ENCODE data around the gene ARGLU1. TPM values are rescaled to one million over a fixed set of nuclear protein-coding genes. Genes with fewer than 3 reads are reported as not detected.

The ARGLU1 gene
- total and polyA plus RNA-seq, 9 of the 15 experiments (the other 6 are each of a cell fraction or from before 2014, with no cell fraction given), result 19.3 to 99.9 (median 49.3) TPM

DNA sequence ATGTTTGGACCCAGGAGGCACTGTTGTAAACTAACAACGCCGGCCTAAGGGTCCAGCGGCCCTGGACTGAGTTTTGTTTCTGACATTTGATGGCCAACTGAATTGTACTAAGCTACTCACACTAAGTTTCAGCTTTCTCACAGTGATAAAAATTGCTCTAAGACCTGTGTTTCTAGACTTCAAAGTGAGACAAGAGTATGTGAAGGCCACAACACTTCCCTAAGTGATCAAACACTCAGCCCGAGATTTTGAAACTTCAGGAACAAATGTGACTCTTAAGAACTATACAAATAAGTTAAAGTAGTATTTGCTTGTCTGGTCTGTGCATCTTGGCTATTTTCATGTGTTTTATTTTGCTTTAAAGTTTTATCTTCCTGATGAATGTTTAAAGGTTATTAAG lies 62.6 kb downstream of the ARGLU1 start:
- POLR2A ChIA-PET, result no interaction called here
- Histone ChIP-seq H3K27ac (ENCODE audit: extremely low read depth, low read depth, low read length) (no peak overlapping the region), H3K79me2 (ENCODE audit: control insufficient read depth, insufficient read depth, low read length) (no peaks in the 10 kb centered on the region), H3K4me3 (no peak overlapping the region), H3K9me3 (replicated peaks; ENCODE audit: control insufficient read depth, insufficient read depth, low read depth, low read length) (no peaks in the 10 kb centered on the region), H3K9ac (ENCODE audit: insufficient read depth in 1 of 2, low read depth in 2 of 2, low read length in 2 of 2) (no peak overlapping the region), H2AFZ (ENCODE audit: low read depth, low read length) (no peak overlapping the region), H3K4me2 (ENCODE audit: insufficient read depth, low read length) (no peak overlapping the region), H4K20me1 (replicated peaks; ENCODE audit: control insufficient read depth, insufficient read depth, low read length) (no peaks in the 10 kb centered on the region), H3K9me1 (ENCODE audit: control insufficient read depth, insufficient read depth, low read length) (no peaks in the 10 kb centered on the region), H3K36me3 (ENCODE audit: control insufficient read depth, insufficient read depth, low read length) (no peaks in the 10 kb centered on the region), H3K27me3 (ENCODE audit: control insufficient read depth in 2 of 2, insufficient read depth in 2 of 2, low read length in 2 of 2) (no peaks in the 10 kb centered on the region), H3K4me1 (replicated peaks in 1 of 2; ENCODE audit: control insufficient read depth in 2 of 2, insufficient read depth in 2 of 2, low read length in 2 of 2) (peaks cover 0 to 3% of the 10 kb centered on the region in 2 experiments; a peak in 3 of 5 replicates)
- in situ Hi-C loops (cut with MboI) (no loop called here), intact Hi-C loops (cut with micrococcal nuclease) (no loop called here)
- CTCF ChIA-PET (ENCODE audit: low intra/inter-chr PET ratio), result no interaction called here
- no peak for FAIRE-seq
- no TSS peak for BruUV-seq (replicated peaks)
- DNase-seq (ENCODE audit: extremely low read depth in 1 of 4, low spot score in 3 of 4), result no peak
- ATAC-seq, result no peak
- 0% methylated on average over 4 of the region's 4 CpGs for WGBS (ENCODE audit: insufficient coverage, low coverage, missing lambda C conversion rate)
- no peak for TF ChIP-seq SAFB (IDR thresholded peaks at IDR 0.05; ENCODE audit: borderline replicate concordance, low read depth, low read length)
- TF ChIP-seq ZNF277 (CRISPR knock-in tag; IDR thresholded peaks at IDR 0.05; ENCODE audit: borderline replicate concordance), result no peak

- no peaks in the 10 kb centered on the region for H3K79me2 ChIP-seq (ENCODE audit: control insufficient read depth, insufficient read depth, low read length)
- no peaks in the 10 kb centered on the region for H3K27me3 ChIP-seq (ENCODE audit: control insufficient read depth in 2 of 2, insufficient read depth in 2 of 2, low read length in 2 of 2)
- H2AFZ ChIP-seq (ENCODE audit: low read depth, low read length), result no peak overlapping the region
- CTCF ChIA-PET (ENCODE audit: low intra/inter-chr PET ratio), result no interaction called here
- H3K9me1 ChIP-seq (ENCODE audit: control insufficient read depth, insufficient read depth, low read length), result no peaks in the 10 kb centered on the region
- no peak for DNase-seq (ENCODE audit: extremely low read depth in 1 of 4, low spot score in 3 of 4)
- no peak overlapping the region for H3K27ac ChIP-seq (ENCODE audit: extremely low read depth, low read depth, low read length)
- BruUV-seq (replicated peaks), result no TSS peak
- intact Hi-C loops (cut with micrococcal nuclease) (no loop called here), in situ Hi-C loops (cut with MboI) (no loop called here)
- WGBS (ENCODE audit: insufficient coverage, low coverage, missing lambda C conversion rate), result 5% methylated on average over 9 of the region's 9 CpGs
- H3K4me3 ChIP-seq, result no peak overlapping the region
- H3K36me3 ChIP-seq (ENCODE audit: control insufficient read depth, insufficient read depth, low read length), result no peaks in the 10 kb centered on the region
- no peaks in the 10 kb centered on the region for H3K9me3 ChIP-seq (replicated peaks; ENCODE audit: control insufficient read depth, insufficient read depth, low read depth, low read length)
- no peak for FAIRE-seq
- no peaks in the 10 kb centered on the region for H4K20me1 ChIP-seq (replicated peaks; ENCODE audit: control insufficient read depth, insufficient read depth, low read length)
- no peak for ATAC-seq
- no peak overlapping the region for H3K9ac ChIP-seq (ENCODE audit: insufficient read depth in 1 of 2, low read depth in 2 of 2, low read length in 2 of 2)
- H3K4me1 ChIP-seq (replicated peaks in 1 of 2; ENCODE audit: control insufficient read depth in 2 of 2, insufficient read depth in 2 of 2, low read length in 2 of 2), result peaks cover 0 to 3% of the 10 kb centered on the region in 2 experiments; a peak in 3 of 5 replicates
- H3K4me2 ChIP-seq (ENCODE audit: insufficient read depth, low read length), result no peak overlapping the region
- POLR2A ChIA-PET, result interaction anchor here (0.8 kb wide), 1 partner anchor 11 kb away, joined by 3 read pairs; no protein-coding TSS in a partner anchor
- TF ChIP-seq CHAMP1 (IDR thresholded peaks at IDR 0.05), result no peak
- no peak for TF ChIP-seq EP400 (IDR thresholded peaks at IDR 0.05)
- TF ChIP-seq ZFP1 (CRISPR knock-in tag; IDR thresholded peaks at IDR 0.05), result no peak
- TF ChIP-seq, protein P1, sequence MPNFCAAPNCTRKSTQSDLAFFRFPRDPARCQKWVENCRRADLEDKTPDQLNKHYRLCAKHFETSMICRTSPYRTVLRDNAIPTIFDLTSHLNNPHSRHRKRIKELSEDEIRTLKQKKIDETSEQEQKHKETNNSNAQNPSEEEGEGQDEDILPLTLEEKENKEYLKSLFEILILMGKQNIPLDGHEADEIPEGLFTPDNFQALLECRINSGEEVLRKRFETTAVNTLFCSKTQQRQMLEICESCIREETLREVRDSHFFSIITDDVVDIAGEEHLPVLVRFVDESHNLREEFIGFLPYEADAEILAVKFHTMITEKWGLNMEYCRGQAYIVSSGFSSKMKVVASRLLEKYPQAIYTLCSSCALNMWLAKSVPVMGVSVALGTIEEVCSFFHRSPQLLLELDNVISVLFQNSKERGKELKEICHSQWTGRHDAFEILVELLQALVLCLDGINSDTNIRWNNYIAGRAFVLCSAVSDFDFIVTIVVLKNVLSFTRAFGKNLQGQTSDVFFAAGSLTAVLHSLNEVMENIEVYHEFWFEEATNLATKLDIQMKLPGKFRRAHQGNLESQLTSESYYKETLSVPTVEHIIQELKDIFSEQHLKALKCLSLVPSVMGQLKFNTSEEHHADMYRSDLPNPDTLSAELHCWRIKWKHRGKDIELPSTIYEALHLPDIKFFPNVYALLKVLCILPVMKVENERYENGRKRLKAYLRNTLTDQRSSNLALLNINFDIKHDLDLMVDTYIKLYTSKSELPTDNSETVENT (CRISPR knock-in tag; IDR thresholded peaks at IDR 0.05), result no peak
- no peak for TF ChIP-seq CBX5 (IDR thresholded peaks at IDR 0.05; ENCODE audit: borderline replicate concordance, low read depth)
- no peak for TF ChIP-seq BRD9 (IDR thresholded peaks at IDR 0.05; ENCODE audit: low read depth, partially characterized antibody)
- TF ChIP-seq KAT7 (CRISPR knock-in tag; IDR thresholded peaks at IDR 0.05; ENCODE audit: borderline replicate concordance), result no peak
Measured at GRCh38 chr13:106503730-106504453, 64.0 kb downstream of the ARGLU1 start.
